ENCODE measurements around the gene TINAGL1. TPM values are rescaled to one million over a fixed set of nuclear protein-coding genes. Genes with fewer than 3 reads are reported as not detected.

The TINAGL1 gene
- total and polyA plus RNA-seq, 2 experiments from 2014 or later, result 1.1 to 3.5 TPM

DNA sequence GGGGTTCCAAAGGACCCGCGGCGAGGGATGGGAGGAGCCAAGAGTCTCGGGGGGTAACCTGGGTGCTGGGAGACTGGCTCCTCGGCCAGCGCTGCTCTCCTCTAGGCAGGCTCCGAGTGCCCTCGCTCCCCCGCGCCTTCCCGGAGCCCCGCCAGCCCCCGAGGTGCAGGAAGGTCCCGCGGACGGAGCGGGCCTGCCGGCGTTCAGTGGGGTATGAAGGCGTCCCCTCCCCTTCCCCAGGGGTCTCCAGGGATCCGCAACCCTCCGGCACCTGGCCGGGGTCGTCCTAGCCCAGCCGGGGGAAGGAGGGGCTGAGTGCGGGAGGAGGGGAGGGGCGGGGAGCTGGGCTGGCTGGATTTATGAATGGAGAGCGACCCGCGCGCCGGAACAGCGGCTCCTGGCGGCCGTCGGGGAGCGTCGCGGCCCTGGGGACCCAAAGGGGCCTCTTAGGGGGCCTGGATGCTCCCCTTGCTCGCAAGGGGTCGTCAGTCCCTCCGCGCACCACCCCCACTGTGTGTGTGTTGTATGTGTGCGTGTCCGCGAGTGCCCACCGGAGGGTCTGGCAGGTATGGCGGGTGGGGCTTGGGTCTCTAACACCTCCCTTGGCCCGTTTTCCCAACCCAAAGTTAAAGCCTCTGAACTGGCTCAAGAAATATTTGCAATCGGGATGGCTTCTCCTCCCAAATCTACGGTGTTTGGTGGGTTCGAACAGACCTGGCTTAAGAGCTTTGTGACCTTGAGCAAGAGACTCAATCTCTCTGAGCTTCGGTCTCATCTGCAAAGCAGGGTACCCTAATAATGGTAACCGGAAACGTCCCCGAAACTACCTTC lies 41.8 kb downstream of the TINAGL1 start:
- no peaks in the 10 kb centered on the region for H3F3A ChIP-seq (ENCODE audit: insufficient read depth)
- H3K79me2 ChIP-seq (ENCODE audit: insufficient read depth), result no peaks in the 10 kb centered on the region
- no peaks in the 10 kb centered on the region for H4K20me1 ChIP-seq (ENCODE audit: insufficient read depth)
- no peaks in the 10 kb centered on the region for H3K36me3 ChIP-seq (ENCODE audit: low read depth)
- DNase-seq, result peak; percentile 70
- in situ Hi-C loops (cut with MboI), result no loop called here
- TF ChIP-seq EZH2 (IDR thresholded peaks at IDR 0.05; ENCODE audit: insufficient read depth, poor library complexity, severe bottlenecking) (no peak), EZH2phosphoT487 (IDR thresholded peaks at IDR 0.05; ENCODE audit: insufficient read depth, low read depth) (no peak)
- peak overlapping the region; percentile 15; the same call in 1 of the 2 replicates for H3K9ac ChIP-seq
- peak overlapping the region; percentile 95 for H3K4me2 ChIP-seq (ENCODE audit: unreplicated experiment)
- peak overlapping the region; percentile 64; the same call in 1 of the 2 replicates for H2AFZ ChIP-seq
- H3K4me3 ChIP-seq, result peak overlapping the region; percentile 72
- H3K4me1 ChIP-seq (ENCODE audit: insufficient read depth), result no peaks in the 10 kb centered on the region
- no peak overlapping the region for H3K27ac ChIP-seq
- no peaks in the 10 kb centered on the region for H3K9me2 ChIP-seq (ENCODE audit: insufficient read depth)
- no peaks in the 10 kb centered on the region for H3K27me3 ChIP-seq (replicated peaks; ENCODE audit: insufficient read depth)
- WGBS, 2 experiments (ENCODE audit: low coverage in 1 of 2, low lambda C conversion rate in 2 of 2, missing lambda C conversion rate in 2 of 2), result 10 to 23% methylated on average over 24 to 55 of the region's 56 CpGs
- H3K9me3 ChIP-seq (ENCODE audit: low read depth), result no peaks in the 10 kb centered on the region

- in situ Hi-C loops (cut with MboI), result no loop called here
- Histone ChIP-seq H3K9me3 (ENCODE audit: low read depth) (no peaks in the 10 kb centered on the region), H2AFZ (no peak overlapping the region), H3F3A (ENCODE audit: insufficient read depth) (no peaks in the 10 kb centered on the region), H3K9ac (no peak overlapping the region), H3K4me2 (ENCODE audit: unreplicated experiment) (no peak overlapping the region), H3K36me3 (ENCODE audit: low read depth) (no peaks in the 10 kb centered on the region), H3K27me3 (replicated peaks; ENCODE audit: insufficient read depth) (no peaks in the 10 kb centered on the region), H3K79me2 (ENCODE audit: insufficient read depth) (no peaks in the 10 kb centered on the region), H3K9me2 (ENCODE audit: insufficient read depth) (no peaks in the 10 kb centered on the region), H3K4me1 (ENCODE audit: insufficient read depth) (no peaks in the 10 kb centered on the region), H3K4me3 (no peak overlapping the region), H4K20me1 (ENCODE audit: insufficient read depth) (no peaks in the 10 kb centered on the region), H3K27ac (no peak overlapping the region)
- 80 to 88% methylated on average over 22 of the region's 23 CpGs for WGBS, 2 experiments (ENCODE audit: low coverage in 1 of 2, low lambda C conversion rate in 2 of 2, missing lambda C conversion rate in 2 of 2)
- no peak for TF ChIP-seq EZH2phosphoT487 (IDR thresholded peaks at IDR 0.05; ENCODE audit: insufficient read depth, low read depth)
- TF ChIP-seq EZH2 (IDR thresholded peaks at IDR 0.05; ENCODE audit: insufficient read depth, poor library complexity, severe bottlenecking), result no peak
- no peak for DNase-seq
Observed at GRCh38 chr1:31618916-31619846, 42.9 kb downstream of the TINAGL1 start.

GRCh38 chr1:31620631-31621497 lies 44.5 kb downstream of the TINAGL1 start:
- H3K9ac ChIP-seq, result no peak overlapping the region
- H3K4me2 ChIP-seq (ENCODE audit: unreplicated experiment), result no peak overlapping the region
- H3K27ac ChIP-seq, result no peak overlapping the region
- no peaks in the 10 kb centered on the region for H4K20me1 ChIP-seq (ENCODE audit: insufficient read depth)
- DNase-seq, result no peak
- in situ Hi-C loops (cut with MboI), result no loop called here
- peaks cover 2% of the 10 kb centered on the region for H3F3A ChIP-seq (ENCODE audit: insufficient read depth)
- H3K9me3 ChIP-seq (ENCODE audit: low read depth), result no peaks in the 10 kb centered on the region
- H3K4me1 ChIP-seq (ENCODE audit: insufficient read depth), result peaks cover 3% of the 10 kb centered on the region
- no peaks in the 10 kb centered on the region for H3K27me3 ChIP-seq (replicated peaks; ENCODE audit: insufficient read depth)
- no peak overlapping the region for H3K4me3 ChIP-seq
- no peaks in the 10 kb centered on the region for H3K9me2 ChIP-seq (ENCODE audit: insufficient read depth)
- no peak overlapping the region for H2AFZ ChIP-seq
- WGBS, 2 experiments (ENCODE audit: low coverage in 1 of 2, low lambda C conversion rate in 2 of 2, missing lambda C conversion rate in 2 of 2), result 82 to 86% methylated on average over 20 of the region's 20 CpGs
- no peaks in the 10 kb centered on the region for H3K36me3 ChIP-seq (ENCODE audit: low read depth)
- H3K79me2 ChIP-seq (ENCODE audit: insufficient read depth), result no peaks in the 10 kb centered on the region
- TF ChIP-seq EZH2phosphoT487 (IDR thresholded peaks at IDR 0.05; ENCODE audit: insufficient read depth, low read depth) (no peak), EZH2 (IDR thresholded peaks at IDR 0.05; ENCODE audit: insufficient read depth, poor library complexity, severe bottlenecking) (no peak)

- Histone ChIP-seq H3K9me3 (ENCODE audit: low read depth) (no peaks in the 10 kb centered on the region), H3K4me3 (no peak overlapping the region), H3K27ac (no peak overlapping the region), H3K9ac (no peak overlapping the region), H3K4me1 (ENCODE audit: insufficient read depth) (peaks cover 9% of the 10 kb centered on the region), H4K20me1 (ENCODE audit: insufficient read depth) (no peaks in the 10 kb centered on the region), H3F3A (ENCODE audit: insufficient read depth) (peaks cover 7% of the 10 kb centered on the region), H3K79me2 (ENCODE audit: insufficient read depth) (no peaks in the 10 kb centered on the region), H3K27me3 (replicated peaks; ENCODE audit: insufficient read depth) (no peaks in the 10 kb centered on the region), H3K4me2 (ENCODE audit: unreplicated experiment) (no peak overlapping the region), H2AFZ (no peak overlapping the region), H3K9me2 (ENCODE audit: insufficient read depth) (no peaks in the 10 kb centered on the region), H3K36me3 (ENCODE audit: low read depth) (no peaks in the 10 kb centered on the region)
- in situ Hi-C loops (cut with MboI), result no loop called here
- TF ChIP-seq EZH2phosphoT487 (IDR thresholded peaks at IDR 0.05; ENCODE audit: insufficient read depth, low read depth) (no peak), EZH2 (IDR thresholded peaks at IDR 0.05; ENCODE audit: insufficient read depth, poor library complexity, severe bottlenecking) (no peak)
- 97% methylated on average over 5 of the region's 5 CpGs for WGBS, 2 experiments (ENCODE audit: low coverage in 1 of 2, low lambda C conversion rate in 2 of 2, missing lambda C conversion rate in 2 of 2)
- DNase-seq, result no peak
Observed at GRCh38 chr1:31621498-31621820, 45.1 kb downstream of the TINAGL1 start.
